ENCODE measurements around the gene ZCCHC13.

Gene ZCCHC13

DNA sequence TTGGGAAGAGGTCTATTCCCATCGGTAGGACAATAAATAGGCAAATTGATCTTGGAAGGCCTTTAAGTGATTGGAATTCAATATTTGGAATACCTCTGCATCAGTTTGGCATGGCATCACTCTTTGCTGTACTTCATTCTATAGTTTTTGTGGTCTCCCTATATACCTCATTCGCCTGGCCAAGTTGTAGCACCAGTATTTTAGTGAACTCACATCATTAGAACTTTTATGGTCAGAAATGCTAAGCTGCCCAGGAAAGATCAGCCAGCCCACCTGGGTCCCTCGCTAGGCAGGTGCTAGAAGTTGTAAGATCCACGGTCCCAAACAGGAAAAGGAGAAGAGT lies 40.3 kb downstream of the ZCCHC13 start:
- no peak for DNase-seq (ENCODE audit: low spot score)
- TF ChIP-seq, protein P1, sequence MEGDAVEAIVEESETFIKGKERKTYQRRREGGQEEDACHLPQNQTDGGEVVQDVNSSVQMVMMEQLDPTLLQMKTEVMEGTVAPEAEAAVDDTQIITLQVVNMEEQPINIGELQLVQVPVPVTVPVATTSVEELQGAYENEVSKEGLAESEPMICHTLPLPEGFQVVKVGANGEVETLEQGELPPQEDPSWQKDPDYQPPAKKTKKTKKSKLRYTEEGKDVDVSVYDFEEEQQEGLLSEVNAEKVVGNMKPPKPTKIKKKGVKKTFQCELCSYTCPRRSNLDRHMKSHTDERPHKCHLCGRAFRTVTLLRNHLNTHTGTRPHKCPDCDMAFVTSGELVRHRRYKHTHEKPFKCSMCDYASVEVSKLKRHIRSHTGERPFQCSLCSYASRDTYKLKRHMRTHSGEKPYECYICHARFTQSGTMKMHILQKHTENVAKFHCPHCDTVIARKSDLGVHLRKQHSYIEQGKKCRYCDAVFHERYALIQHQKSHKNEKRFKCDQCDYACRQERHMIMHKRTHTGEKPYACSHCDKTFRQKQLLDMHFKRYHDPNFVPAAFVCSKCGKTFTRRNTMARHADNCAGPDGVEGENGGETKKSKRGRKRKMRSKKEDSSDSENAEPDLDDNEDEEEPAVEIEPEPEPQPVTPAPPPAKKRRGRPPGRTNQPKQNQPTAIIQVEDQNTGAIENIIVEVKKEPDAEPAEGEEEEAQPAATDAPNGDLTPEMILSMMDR (IDR thresholded peaks at IDR 0.05) = no peak
- Histone ChIP-seq H3K4me3 (no peak overlapping the region), H3K27ac (no peak overlapping the region)

DNA sequence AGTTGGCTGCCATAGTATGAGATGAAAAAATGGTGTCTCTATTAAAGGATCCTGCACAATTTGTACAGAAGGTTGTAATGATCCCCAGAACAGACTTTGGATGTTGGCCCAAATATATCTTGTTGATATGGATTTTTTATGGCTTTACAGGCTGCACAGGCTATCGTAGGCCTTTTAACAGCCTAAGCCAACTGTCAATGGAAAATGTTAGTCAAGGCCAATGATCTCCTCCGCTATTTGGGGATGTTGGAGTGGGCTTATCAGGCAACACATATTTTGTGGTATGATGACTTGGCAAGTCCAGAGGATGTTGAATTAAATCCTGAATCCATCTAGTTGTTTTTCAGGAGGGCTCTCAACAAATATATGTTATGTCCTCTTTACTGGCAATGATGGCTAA lies 42.1 kb downstream of the ZCCHC13 start:
- Histone ChIP-seq H3K4me3 (no peak overlapping the region), H3K27ac (no peak overlapping the region)
- no peak for DNase-seq (ENCODE audit: low spot score)
- TF ChIP-seq, protein P1 (IDR thresholded peaks at IDR 0.05) = no peak

DNA sequence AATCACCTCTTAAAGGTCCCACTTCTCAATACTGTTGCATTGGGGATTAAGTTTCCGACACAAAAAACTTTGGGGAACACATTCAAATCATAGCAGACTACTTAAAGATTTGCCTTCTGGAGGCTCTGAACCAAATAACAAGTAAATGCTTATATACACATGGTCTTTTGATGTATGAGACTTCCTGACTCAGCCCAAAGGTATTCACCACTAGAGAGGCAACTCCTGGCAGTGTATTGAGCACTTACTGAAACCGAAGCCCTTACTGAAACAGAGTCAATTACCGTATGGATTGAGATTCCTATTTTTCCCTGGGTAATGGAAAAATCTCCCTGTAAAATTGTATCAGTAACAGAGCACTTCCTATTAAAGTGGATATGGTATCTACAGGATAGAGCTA lies 45.4 kb downstream of the ZCCHC13 start:
- DNase-seq (ENCODE audit: low spot score) = no peak
- TF ChIP-seq, protein P1 (IDR thresholded peaks at IDR 0.05) = no peak
- H3K27ac ChIP-seq = no peak overlapping the region
- no peak overlapping the region for H3K4me3 ChIP-seq

DNA sequence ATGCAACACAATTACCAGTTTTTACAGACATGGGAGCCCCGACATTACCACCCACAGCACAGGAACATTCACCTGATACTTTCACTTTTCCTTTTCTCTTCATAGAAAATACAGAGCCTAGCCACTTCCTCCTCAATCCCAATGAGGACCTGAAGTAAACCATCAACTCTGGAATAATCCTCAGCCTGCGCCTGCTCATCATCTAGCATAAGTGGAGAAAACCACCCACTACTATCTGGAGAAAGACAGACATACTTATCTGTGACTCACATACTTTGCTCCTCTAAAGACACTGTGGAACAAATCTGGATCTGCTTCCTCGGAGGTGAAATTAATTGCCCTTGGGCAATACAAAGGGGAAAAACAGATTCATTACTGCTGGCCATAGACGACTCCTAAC lies 47.8 kb downstream of the ZCCHC13 start:
- TF ChIP-seq, protein P1 (IDR thresholded peaks at IDR 0.05) = no peak
- no peak for DNase-seq (ENCODE audit: low spot score)
- no peak overlapping the region for H3K27ac ChIP-seq
- H3K4me3 ChIP-seq = no peak overlapping the region

DNA sequence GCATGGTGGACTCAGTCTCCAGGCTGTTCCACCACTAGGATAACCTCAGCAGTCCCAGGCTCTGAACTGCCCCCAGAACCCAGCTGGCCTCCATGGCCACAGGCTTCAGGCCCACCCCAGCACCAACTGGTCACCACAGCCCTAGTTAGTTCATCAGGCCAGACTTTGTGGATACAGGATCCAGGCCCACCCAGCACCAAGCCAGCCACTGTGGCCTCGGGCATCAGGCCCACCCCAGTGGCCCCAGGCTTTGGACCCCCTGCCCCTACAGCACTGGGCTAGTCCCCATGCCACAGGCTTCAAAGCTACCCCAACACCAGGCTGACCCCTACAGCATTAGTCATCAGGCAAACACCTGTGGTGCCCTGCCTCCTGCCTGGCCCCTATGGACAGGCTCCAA lies 50.0 kb downstream of the ZCCHC13 start:
- Histone ChIP-seq H3K27ac (no peak overlapping the region), H3K4me3 (no peak overlapping the region)
- TF ChIP-seq, protein P1 (IDR thresholded peaks at IDR 0.05) = no peak
- DNase-seq (ENCODE audit: low spot score) = no peak

Measured in coronary artery (tissue), 2 donors.